ENCODE results near the gene IFI27L2.
"Not testable (repeated sequence)": the region's sequence is repeated elsewhere in the genome, so short reads cannot be mapped to it uniquely, and the experiment has no call there.

Gene IFI27L2, protein sequence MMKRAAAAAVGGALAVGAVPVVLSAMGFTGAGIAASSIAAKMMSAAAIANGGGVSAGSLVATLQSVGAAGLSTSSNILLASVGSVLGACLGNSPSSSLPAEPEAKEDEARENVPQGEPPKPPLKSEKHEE

DNA sequence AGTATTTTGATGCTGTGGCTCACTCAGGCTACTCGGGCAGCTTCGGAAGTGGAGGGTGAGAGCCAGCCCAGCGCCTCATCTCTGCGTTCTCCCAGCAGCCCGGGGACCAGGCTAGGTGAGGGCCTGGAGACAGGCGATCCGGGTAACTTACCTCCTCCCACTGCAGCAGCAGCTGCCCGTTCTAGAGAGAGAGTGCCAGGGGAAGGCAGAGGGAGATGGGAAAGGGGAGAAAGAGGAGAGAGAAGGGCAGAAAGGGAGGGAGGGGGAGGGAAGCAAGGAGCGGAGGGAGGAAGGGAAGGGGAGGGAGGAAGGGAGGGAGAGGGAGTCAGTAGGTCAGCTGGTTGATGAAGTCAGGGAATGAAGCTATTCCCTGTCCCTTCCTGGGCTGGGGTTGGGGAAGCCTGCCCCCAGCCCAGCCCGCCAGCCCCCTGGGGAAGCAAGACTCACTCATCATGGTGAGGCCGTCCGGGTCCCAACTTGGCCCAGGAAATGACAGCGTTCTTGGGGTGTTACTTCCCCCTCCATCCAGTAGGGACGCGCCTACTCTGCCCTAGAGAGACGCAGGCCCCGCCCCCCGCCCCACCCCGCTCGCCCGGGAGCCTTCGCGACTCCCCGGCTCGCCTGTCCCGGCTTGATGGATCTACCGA, at the start of gene IFI27L2:
TSS of gene IFI27L2 (minus strand) at position 494 of the 647 bp plus-strand sequence. CDS start at position 454, 40 bp downstream.
- peak; percentile 86 for DNase-seq

DNA sequence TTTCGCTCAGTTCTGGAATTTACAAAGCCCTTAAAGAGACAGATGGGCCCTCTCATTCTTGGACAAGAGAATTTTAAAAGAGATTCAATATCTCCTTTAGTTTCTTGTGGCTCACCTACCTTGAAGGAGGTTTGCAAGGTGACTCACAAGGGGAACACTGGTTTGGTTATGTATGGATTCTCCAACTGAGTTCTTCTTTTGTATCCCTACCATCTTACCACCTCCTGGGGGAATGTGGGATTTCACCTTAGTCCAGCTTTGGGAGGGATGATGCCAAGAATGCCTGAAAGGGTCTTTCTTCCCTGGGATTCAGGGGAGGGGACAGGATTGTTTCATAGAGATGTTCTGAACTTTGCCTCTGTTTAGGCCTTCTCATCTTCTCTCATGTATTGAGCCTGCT, 48.4 kb upstream of the IFI27L2 start:
- DNase-seq, result no peak

DNA sequence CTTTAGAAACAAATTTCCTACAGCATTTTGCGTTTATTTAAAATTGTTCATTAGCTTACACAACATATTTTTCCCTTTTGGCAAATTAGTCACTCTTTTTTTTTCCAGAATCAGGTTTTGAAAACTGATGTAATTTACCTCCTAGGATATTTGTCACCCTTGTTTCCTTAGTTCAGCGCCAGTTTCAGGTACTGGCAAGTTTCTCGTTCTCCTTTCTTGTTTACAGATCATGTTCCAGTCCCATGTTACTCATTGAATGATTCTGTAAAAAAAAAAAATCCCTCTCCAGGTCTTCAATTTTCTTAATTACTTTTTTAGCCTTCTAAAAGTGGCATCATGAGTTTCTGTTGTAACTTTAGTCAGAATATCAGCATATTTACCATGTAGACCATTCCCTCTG, 47.4 kb upstream of the IFI27L2 start:
- DNase-seq, result no peak

DNA sequence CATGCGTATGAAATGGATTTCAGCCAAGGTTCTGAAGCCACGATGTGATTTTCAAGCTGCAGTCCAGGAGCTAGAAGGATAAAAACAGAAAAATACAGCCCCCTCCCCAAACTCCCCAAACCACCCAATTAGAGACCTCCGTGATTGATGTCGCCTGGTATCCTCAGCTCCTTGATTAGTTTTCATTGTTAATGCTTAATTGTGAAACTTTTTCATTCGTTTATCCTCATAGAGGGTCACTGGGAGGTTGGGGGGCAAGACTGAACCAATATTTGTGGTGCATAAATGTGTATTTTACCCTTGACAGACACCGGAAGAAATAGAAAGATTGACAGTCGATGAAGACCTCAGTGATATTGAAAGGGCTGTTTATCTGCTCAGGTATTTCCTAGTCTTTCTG, 46.3 kb upstream of the IFI27L2 start:
- no peak for DNase-seq

DNA sequence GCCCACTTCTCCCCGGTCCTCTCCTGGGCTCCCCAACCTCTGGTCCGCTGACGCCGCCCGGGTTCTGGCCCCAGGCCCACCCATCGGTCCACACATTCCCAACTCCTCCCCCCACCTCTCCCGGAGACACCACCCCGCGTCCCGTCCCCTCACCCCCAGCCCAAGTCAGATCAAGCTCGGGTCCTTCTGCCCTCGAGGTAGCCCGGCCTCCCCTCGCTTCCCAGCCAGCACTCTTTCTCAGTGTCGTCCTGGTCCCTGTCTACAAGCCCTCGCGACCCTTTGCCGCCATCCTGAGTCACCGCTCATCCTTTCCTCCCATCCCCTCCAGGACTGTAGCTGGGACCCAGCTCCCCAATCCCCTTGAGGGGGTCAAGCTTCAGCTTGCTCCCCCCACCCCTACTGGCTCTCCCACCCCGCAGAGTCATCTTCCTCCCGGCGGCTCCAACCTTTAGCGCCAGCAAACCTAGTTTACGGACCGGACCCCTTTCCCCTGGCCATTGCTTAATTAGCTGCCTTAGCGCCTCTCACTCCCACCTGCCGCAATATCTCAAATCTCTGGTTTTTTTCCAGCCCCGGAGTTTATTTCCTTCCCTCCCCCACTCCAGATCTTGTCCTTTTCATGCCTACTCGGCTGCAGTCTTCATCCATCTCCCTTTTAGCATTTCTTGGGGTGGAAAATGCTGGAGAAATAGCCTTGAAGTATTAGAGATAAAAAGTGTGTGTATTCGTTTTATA, 45.8 kb upstream of the IFI27L2 start:
- peak; percentile 46 for DNase-seq

DNA sequence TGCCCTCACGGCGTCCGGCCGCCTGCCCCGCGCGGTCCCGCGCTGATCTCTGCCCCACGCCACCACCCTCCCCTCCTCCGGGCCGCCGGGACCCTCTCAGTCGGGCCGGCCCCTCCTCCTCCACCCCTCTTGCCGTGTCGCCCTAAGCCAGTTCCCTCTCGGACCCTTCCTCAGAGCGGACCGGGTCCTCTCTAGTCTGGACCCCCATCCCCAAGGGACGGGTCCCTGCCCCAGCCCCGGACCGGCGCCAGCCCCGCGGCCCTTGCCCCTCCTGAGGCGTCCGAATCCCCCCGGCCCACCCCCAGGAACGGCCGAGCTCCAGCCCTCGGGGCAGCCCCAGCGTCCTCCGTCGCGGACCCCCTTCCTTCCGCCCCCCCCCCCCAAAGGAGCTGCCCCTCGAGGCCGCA, 45.2 kb upstream of the IFI27L2 start:
- DNase-seq, result no peak

DNA sequence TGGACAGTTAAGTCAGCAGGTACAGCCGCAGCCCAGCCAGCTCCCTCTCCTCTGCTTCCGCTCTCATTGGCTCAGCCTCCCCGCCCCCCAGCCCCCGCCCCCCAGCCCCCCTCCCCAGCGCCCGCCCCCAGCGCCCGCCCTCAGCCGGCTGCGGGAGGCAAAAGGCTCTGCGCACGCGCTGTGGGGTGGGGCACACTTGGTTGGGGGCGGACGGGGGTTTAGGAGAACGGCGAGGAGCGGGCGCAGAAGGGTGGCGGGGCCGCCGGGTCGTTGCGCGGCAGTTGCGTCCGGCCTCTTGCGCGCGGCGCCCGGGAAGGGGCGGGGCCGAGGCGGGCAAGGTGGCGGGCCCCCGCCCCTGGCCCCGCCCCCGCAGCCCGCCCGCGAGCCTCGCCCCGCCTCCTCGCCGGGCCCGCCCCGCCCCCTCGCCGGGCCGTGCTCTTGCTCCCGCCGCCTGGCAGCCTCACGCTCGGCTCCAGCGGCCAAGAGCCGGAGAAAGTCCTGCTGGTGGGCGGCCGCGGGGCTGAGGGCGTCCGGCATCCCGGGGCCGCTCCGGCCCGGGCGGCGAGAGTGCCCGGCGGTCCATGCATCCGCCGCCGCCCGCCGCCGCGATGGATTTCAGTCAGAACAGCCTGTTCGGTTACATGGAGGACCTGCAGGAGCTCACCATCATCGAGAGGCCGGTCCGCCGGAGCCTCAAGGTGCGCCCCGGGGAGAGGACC, 44.6 kb upstream of the IFI27L2 start, which contains the start of gene PPP4R4:
TSS of gene PPP4R4 (plus strand) at position 438 of the 719 bp plus-strand sequence. CDS start at position 582, 144 bp downstream.
- DNase-seq, result peak; percentile 58

DNA sequence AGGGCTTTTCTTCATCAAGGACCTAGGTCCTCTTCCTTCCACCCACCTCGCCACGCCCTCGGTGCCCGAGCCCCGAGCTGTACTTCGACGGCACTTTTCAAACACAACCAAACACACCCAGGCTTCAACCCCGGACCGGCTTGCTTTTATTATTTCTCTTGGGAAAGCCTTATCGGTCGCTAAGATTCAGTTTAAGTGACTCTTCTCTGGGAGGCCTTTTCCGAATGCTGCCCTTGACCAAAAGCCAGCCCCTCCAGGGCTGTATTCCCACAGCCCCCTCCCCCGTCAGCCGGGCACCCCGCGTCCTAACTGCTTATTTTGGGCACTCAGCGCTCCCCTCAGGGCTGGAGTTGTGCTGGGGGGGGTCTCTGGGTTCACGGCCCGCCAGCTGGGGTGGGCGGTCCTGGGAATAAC, 44.1 kb upstream of the IFI27L2 start:
- peak; percentile 76 for DNase-seq

DNA sequence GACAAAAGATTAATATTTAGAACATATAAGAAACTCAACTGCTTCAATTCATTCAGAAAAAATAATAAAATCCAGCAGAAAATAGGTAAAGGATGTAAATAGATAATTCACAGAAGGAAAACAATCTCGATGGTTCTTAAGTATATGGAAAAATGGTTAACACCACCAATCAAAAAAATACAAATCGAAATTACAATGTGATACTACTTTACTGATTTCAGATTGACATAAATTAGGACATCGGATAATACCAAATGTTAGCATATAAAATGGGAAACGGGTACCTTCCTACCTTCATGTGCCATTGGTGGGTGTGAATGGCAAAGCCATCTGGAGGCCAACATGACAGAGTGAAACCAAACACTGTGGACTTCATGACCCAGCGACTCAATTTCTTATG, 43.1 kb upstream of the IFI27L2 start:
- no peak for DNase-seq

DNA sequence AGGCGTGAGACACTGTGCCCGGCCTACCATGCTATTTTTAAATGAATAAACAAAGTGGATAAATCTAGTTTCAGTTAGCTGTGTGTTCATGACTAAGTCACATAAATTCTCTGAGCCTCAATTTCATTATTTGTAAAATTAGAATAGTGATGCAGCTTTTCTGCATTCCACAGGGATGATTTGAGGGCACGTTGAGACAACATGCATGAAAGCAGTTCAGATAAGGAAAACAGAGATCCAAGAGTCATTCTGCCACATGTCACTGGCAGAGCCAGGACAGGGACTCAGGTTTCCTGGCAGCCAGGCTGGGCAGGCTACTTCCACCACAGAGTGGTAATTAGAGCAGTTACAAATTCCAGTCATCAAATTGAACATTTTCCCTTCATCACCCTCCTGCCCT, 41.8 kb upstream of the IFI27L2 start:
- DNase-seq, result no peak

DNA sequence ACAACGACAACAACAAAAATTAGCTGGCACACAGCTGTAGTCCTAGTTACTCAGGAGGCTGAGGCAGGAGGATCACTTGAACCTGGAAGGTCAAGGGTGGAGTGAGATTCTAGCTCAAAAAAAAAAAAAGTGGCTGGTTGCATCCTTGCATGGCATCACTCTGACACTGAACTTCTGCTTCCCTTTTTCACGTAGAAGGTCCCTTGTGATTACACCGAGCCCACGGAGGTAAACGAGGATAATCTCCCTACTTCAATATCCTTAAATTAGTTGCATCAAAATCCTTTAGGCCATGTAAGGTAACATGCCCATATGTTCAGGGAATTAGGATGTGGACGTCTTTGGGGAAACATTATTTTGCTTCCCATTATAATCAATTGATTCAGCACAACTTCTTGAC, 40.7 kb upstream of the IFI27L2 start:
- DNase-seq, result no peak

DNA sequence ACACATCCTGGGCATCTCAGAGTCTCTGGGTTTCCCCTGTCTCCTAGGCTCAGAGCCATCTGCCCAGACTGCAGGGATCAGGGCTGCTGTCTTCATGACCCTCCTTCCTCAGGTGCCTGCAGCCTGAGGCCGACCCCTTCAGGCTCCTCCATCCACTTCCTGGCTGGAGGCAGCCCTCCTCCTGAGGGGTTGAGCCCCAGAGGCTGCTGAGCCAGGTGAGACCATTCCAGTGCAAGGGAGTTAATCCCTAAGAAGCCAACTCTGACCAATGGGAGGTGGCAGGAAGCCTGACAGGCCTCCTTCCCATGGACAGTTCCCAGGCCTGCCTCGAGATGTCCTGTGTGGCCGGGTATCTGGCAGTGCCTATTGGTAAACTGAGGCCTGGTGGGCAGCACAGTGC, 36.3 kb upstream of the IFI27L2 start:
- DNase-seq, result no peak

DNA sequence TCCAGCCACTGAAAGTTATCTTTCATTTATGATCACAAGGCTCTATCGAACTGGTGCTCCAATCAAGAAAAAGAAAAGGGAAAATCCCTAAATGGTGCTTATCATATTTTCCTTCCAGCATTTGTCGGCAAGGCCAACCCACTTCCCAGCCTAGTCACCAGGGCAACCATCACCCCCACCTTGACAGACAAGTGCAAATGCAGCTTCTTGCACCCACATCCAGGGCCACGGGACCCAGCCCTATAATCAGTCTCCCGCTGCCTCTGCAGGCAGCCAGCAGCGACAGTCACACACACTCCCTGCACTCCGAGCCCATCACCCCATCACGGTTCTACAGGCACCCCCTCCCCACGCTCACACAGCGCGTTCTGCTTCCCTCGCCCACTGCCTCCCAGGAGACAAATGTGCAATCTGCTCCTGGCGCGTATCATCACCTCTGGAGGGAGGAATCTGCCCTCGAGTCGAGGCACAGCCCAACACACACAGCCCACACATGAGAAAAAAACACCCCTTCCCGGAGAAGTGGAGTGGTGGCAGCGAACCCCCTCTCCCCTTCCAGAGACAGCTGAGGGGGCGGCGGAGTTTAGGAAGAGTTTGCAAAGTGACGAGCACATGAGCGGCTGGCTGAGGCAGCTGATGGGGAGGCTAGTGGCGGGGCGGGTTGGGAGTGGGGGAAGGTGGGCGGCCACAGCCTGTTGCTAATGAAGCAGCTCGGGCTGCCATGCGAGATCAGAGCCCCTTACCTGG, 35.5 kb upstream of the IFI27L2 start:
- peak; percentile 63 for DNase-seq

DNA sequence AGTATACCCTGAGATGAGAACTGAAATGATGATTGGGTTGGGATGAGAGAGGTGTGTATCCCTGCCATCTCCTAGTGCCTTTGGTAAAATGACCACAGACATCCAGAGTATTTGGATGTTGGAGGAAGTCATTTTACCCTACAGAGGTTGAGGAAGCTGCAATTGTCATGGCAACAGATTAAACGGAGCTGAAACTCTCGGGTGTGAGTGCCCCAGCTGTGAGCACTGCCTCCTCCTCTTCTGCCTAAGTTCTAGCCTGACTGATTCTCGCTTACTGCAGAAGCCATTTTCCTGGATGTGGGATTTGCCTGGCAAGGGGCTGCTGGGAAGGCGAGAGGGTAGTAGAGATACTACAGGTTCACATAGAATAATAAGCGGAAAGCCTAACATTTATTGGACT, 34.4 kb upstream of the IFI27L2 start:
- no peak for DNase-seq

DNA sequence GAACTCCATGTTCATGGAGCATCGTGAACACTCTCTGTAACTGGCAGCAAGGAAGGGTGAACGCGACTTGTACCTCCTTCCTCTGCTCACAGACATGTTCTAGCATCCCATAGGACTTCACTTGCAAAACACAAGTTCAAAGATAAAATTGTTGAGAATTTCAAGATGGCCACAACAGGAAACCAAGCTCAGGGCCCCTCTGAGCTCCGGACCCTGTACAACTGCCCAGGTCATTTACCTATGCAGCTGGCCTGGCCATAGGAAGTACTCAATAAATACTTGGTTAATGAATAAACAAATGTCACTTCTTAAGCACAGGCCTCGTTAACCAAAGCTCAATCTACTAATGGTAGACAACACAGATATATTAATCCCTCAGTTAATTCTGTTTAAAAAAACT, 33.1 kb upstream of the IFI27L2 start:
- DNase-seq, result no peak

DNA sequence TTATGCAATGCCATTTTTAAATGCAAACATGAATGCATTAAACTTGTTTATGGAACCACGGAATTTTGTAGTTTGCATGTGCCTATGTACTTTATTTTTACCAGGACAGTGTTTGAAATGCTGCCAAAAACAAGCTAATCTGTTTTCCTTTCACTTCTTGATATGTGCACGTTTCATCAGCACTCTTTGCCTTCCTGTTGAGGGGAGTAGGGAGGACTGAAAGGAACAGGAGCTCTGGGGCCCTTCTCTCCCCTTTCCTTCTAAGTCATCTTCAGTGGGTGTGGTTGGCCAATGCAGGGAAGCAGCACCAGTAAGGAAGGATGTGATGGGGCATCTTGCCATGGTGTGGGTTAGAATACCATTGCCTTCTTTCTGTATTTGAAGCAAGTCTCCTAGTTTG, 32.6 kb upstream of the IFI27L2 start:
- no peak for DNase-seq

DNA sequence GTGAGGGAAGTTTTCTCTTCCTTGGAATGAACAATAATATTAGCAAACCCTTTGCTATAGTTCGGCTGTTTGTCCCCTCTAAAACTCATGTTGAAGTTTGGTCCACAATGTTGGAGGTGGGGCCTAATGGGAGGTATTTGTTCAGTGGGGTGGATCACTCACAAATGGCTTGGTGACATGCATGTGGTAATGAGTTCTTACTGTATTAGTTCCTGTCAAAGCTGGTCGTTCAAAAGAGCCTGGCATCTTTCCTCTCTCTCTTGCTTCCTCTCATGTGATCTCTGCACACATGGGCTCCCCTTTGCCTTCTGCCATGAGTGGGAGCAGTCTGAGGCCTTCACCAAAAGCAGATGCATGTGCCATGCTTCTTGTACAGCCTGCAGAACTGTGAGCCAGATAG, 31.7 kb upstream of the IFI27L2 start:
- no peak for DNase-seq

DNA sequence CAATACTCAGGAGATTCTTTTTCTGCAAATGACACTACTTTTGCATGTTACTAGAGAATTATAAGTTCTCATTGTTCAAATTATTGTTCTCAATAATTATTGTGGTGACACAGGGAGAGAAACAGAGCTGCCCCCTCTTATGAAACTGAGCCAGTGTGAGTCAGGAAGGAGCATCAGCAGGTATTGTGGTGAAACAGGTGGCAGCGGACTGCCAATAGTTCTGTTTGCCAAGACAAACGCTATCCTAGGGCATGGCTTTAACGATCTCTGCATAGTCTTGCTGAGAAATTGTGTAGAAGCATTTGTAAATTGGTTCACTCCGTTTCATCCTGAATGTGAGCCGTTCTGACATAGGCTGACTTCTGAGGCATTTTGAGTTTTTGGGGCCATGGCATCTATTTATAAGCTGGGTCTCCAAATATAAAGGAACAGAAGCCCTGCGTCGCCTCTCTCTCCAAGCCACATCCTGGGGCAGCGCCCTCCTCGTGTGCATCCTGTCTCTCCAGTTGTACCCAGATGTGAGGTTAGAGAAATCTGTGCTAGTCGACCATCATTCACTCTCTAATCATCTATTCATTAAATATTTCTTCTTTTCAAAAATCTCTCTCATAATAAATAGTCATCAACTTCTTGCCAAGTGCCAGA, 29.0 kb upstream of the IFI27L2 start:
- DNase-seq, result no peak

DNA sequence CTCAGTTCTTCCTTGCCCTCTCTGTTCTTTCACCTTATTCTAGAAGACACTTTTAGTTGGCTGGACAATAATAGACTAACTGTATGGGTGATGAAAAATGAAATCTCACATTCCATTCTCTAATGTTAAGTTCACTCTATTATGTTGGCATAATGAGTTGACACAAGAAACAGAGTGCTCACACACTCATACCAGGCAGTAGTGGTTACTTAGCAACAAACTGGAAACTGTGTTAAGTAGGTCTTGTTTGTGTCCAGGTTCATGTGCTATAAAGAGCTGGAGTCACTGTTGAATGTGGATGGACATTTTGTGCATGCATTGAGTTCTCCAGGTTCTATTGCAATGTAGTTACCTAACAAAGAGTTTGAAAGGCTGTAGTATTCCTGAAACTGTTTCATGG, 27.8 kb upstream of the IFI27L2 start:
- DNase-seq, result no peak

DNA sequence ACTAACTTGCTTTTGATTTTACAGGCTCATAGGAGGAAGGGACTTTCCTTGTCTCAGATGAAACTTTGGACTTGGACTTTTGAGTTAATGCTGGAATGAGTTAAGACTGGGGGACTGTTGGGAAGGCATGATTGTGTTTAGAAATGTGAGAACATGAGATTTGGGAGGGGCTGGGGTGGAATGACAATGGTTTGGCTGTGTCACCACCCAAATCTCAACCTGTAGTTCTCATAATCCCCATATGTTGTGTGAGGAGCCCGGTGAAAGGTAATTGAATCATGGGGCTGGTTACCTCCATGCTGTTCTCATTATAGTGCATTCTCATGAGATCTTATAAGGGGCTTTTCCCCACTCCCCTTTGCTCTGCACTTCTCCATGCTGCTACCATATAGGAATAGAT, 26.7 kb upstream of the IFI27L2 start:
- DNase-seq, result not testable (repeated sequence)

DNA sequence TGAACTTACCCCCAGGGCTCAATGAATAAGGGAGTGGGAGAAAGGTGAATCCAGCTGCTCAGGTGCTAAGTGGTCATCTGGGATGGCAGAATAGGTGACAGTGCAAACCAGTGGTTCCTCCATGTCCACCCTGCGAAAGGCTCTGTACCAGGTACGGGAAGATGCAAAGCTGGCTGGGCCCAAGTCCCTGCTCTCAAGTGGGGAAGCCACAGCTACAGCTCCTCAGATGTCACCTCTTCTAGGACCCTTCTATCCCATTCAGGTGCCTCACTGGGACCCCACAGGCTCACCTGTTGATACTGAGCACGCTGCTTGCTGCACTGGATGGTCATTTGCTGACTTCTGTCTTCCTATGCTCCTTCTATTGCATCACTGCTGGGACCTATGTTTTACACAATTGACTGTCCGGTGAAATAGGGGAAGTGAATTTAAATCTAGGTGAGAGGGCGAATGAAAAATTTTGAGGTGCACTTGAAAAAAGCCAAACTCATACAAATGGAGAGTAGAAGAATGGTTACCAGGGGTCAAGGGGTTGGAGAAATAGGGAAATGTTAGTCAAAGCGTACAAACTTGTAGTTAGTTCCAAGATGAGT, 24.4 kb upstream of the IFI27L2 start:
- no peak for DNase-seq

DNA sequence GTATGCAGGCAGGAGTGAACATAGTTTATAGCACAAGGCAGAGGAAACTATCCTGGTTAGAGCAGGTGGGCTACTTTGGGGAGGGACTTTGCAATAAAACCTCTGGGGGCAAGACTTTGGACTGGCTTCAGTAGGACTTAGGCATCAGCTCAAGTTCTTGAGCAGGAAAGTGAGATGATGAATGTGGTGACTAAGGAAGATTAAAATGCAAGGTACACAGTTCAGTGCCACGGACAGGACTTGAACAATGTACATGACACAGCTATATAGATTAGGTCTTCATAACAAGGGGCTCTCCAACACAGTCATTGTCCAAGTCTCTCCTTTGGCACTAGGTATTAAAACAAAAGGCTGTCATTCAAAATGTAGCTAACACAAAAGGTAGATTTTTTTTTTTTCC, 23.3 kb upstream of the IFI27L2 start:
- DNase-seq, result no peak
